Stomach (tissue), 4 donors: ENCODE measurements around the gene ARHGAP21.

Experiments used
- CTCF ChIP-seq, 7 experiments: fragments of 450-650 bp in 4 of 7; fragments of 200-600 bp in 3 of 7; sonication (generic) in 3 of 7; IDR thresholded peaks; one replicate each; pipeline ENCODE4 v1.5.1; 2016 to 2019; ENCODE audit warnings: antibody characterized with exemption in 7 of 7, control low read depth in 2 of 7, mild to moderate bottlenecking in 1 of 7
- POLR2AphosphoS5 ChIP-seq, 3 donors: sonication (generic); formaldehyde crosslinking; IDR thresholded peaks; one replicate each; pipeline ENCODE4 v1.6.1; 2016; ENCODE audit warnings: antibody characterized with exemption in 3 of 3

DNA sequence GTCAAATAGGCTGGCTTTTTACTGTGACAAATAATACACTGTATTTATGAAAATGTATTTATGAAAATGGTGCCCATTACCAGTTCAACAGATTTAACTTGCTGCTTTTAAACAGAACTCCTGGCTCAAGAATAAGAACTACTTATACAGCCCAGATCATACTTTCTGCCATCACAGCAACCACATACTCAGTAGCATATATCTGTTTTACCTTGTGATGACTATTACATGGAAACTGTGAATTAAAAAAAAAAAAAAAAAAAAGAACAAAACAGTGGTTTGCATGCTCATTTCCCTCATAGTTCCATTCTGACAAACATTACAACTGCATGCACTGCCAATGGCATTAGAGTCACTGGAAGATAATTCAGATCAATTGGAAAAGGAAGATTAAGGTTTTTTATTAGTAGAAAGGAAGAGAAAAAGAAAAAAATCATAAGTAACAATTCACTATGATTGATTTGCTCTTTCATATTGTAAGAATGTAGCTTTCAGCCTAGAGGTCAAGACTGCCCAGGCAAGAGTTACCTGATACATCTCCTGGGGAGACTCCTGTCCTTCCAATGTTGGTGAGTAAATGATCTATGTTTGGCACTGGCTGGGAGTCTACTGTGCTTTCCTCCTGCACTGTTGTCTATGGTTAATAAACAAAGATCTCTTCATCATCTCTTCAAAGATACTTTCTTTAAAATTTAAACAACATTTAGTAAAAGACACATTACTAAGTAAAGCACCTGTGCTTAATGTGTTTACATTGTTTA, 132.8 kb downstream of the ARHGAP21 start:
- no peak for TF ChIP-seq CTCF (IDR thresholded peaks at IDR 0.05)
- no peak for TF ChIP-seq POLR2AphosphoS5 (IDR thresholded peaks at IDR 0.05)
